ENCODE data around the gene PPIL6.
A peak's percentile ranks its signal among the peaks of the same experiment; 100 is the strongest.

Gene PPIL6

GRCh38 chr6:109456710-109457561, 16.5 kb upstream of the PPIL6 start:
- TF ChIP-seq, protein P1, sequence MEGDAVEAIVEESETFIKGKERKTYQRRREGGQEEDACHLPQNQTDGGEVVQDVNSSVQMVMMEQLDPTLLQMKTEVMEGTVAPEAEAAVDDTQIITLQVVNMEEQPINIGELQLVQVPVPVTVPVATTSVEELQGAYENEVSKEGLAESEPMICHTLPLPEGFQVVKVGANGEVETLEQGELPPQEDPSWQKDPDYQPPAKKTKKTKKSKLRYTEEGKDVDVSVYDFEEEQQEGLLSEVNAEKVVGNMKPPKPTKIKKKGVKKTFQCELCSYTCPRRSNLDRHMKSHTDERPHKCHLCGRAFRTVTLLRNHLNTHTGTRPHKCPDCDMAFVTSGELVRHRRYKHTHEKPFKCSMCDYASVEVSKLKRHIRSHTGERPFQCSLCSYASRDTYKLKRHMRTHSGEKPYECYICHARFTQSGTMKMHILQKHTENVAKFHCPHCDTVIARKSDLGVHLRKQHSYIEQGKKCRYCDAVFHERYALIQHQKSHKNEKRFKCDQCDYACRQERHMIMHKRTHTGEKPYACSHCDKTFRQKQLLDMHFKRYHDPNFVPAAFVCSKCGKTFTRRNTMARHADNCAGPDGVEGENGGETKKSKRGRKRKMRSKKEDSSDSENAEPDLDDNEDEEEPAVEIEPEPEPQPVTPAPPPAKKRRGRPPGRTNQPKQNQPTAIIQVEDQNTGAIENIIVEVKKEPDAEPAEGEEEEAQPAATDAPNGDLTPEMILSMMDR (IDR thresholded peaks at IDR 0.05; ENCODE audit: low read depth, low read length), result no peak
- DNase-seq (ENCODE audit: extremely low read depth, low read depth), result peak; percentile 62

DNA sequence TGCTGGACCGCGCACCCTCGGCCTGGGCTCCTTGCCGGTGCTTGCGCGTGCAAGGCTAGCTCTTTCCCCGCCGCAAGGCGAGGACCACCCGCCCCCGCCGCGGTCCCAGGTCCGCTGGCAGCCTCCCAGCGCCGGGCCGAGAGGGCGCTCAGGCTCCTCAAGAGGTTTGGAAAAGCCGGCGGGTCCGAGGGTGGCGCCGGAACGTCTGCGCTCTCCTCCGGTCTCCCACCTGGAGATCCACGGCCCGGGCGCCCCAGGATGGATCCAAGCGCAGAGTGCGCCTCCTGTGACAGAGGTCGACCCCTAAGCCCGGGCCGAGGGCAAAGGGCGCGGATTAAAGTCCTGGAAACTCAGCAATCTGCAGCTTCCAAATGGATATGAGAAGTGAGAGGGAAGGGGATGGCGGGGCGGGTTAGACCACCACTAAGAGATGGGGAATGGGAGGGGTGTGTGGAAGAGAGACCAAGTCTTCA, 15.7 kb upstream of the PPIL6 start:
- no peak for DNase-seq (ENCODE audit: extremely low read depth, low read depth)
- TF ChIP-seq, protein P1 (IDR thresholded peaks at IDR 0.05; ENCODE audit: low read depth, low read length), result no peak

DNA sequence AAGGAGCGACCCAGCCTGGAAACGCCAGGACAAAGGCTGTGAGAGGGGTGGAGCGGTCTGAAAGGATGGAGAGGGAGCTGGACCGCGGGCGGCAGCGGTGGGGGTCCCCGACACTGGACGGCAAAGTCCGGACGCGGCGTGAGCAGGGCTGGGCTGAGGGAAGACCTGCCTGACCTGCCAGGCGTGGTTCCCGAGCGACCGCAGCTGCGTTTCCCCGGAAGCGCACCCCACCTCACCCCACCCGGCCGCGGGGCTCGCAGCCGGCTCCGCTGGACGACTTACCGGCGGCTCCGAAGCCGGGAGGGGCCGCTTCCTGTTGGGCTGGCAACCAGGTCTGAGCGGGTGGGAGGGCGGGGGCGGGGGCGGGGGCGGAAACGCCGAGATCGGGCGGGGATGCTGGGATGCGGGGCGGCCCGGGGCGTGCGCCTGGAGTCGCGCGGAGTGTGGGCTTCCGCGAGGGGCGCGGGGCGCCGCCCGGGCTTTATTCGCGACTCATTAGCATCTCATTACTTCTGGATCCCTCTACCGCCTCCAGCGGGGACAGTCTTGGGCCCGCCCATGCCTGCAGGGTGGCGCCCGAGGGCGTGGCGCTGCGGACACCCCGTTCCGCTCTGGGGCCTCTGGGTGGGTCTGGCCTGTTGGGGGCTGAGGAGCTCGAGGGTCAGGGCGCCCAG, 15.1 kb upstream of the PPIL6 start, which contains the start of gene MICAL1:
MICAL1 (minus strand) TSS at position 336 of the 674 bp plus-strand sequence. CDS start 1,576 bp downstream, outside the sequence.
- TF ChIP-seq, protein P1 (IDR thresholded peaks at IDR 0.05; ENCODE audit: low read depth, low read length), result peak; percentile 21
- DNase-seq (ENCODE audit: extremely low read depth, low read depth), result no peak

GRCh38 chr6:109454496-109455436, 14.3 kb upstream of the PPIL6 start:
- TF ChIP-seq, protein P1 (IDR thresholded peaks at IDR 0.05; ENCODE audit: low read depth, low read length), result no peak
- no peak for DNase-seq (ENCODE audit: extremely low read depth, low read depth)

- no peak for DNase-seq (ENCODE audit: extremely low read depth, low read depth)
- TF ChIP-seq, protein P1 (IDR thresholded peaks at IDR 0.05; ENCODE audit: low read depth, low read length), result no peak
Observed at GRCh38 chr6:109453594-109454495, 13.4 kb upstream of the PPIL6 start.

GRCh38 chr6:109453156-109453555, 12.7 kb upstream of the PPIL6 start:
- no peak for DNase-seq (ENCODE audit: extremely low read depth, low read depth)
- TF ChIP-seq, protein P1 (IDR thresholded peaks at IDR 0.05; ENCODE audit: low read depth, low read length), result no peak
